GM18870 (cell line): Measurements from ENCODE around the gene RELL2.
"Not testable (repeated sequence)": the region's sequence is repeated elsewhere in the genome, so short reads cannot be mapped to it uniquely, and the experiment has no call there.

Experiments
- ATAC-seq: cut with Tn5 transposase; IDR thresholded peaks from one replicate; pipeline ENCODE4 v1.9.1; 2021; ENCODE audit warnings: moderate library complexity; ENCODE audit not compliant: unreplicated experiment

The RELL2 gene, protein sequence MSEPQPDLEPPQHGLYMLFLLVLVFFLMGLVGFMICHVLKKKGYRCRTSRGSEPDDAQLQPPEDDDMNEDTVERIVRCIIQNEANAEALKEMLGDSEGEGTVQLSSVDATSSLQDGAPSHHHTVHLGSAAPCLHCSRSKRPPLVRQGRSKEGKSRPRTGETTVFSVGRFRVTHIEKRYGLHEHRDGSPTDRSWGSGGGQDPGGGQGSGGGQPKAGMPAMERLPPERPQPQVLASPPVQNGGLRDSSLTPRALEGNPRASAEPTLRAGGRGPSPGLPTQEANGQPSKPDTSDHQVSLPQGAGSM

DNA sequence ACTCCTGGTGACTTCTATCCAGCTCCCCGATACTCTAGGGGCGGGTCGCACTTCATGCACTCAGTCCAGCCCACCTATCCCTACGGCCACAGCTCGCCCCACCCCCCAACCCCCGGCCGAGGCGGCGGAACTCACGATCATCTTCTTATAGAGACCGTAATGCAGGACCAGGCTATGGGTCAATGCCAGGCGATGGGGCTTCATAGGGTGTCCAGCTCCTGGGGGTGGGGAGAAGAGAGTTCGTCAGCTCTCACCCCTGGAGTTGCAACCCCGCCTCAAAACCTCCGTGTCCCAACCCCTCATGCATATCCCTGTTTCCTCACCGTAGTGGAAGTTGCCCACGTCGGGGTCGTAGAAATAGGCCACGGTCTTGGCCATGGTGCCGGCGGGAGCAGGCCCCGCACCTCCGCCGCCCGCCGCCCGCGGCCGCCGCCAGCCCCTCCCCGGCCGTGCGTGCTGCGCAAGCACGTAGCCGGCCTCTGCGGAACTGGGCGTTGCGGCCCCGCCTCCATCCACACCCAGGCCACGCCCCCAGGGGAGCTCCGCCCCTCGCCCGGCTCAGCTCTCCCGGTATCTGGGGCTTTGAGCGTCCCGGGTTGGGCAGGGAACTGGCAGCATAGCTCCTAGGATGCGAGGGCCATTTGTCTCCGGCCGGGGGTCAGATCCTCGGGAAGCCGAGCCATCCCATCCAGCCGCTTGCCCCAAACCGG, at the start of gene RELL2, which contains the start of gene HDAC3:
RELL2 (plus strand) TSS at position 585 of the 710 bp plus-strand sequence. CDS start 1,229 bp downstream, outside the sequence.
HDAC3 (minus strand) TSS at position 437 of the 710 bp plus-strand sequence; CDS start at position 378, 59 bp downstream.
- ATAC-seq = peak; percentile 27

- ATAC-seq = no peak
These were observed 46.7 kb upstream of the RELL2 start for GRCh38 chr5:141590127-141590526.

DNA sequence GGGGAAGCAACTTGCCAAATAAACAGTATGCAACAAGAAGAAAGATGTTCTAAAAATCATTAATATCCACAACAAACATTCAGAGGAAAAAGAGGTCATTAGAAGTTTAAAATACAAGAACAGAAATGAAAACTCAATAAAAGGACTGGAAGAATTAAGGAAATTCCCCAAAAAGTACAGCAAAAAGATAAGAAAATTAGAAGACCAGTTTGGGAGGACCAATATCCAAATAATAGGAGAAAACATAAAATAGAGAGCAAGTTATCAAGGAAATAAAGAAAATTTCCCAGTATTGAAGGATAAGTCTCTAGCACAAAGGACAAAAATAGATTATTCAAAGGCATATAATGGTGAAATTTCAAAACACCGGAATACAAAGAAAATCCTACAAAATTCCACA, 39.9 kb upstream of the RELL2 start:
- ATAC-seq = no peak

GRCh38 chr5:141597394-141597793, 39.4 kb upstream of the RELL2 start:
- ATAC-seq = no peak

DNA sequence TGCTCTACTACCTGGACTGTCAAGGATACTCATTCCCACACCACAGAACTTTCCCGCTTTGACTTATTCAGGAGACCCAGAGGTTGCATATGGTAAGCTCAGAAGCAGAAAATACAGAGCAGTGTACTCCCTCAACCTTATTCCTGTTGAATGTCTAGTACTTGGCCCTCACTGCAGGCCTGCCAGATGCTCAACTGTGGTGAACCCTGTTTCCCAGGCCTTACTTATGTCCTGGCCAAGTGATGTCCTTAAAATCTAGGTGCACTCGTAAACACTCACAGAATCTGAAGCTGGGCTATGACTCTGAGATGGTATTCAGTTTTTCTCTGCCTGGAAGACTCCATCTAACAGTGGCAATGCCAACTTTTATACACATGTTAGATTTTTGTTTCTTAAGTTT, 39.0 kb upstream of the RELL2 start:
- no peak for ATAC-seq

- ATAC-seq = no peak
These were observed 38.1 kb upstream of the RELL2 start for GRCh38 chr5:141598391-141599345.

DNA sequence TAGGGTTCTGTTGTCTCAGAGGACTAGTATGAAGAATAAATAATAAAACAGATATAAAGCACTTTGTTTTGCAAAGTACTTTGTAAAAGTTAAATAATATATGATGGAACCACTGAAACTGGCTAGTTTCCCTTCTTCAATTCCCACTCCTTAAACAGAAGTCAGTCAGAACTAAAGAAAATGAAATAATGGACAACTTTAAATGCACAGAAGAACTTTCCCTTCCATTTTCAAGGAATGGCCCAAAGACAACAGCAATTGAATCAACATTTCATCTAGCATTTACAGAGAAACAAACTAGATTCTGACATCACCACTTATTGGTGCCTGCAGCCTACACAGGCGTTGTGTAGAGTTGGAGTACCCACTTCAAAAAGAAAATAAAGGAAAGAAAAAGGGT, 34.2 kb upstream of the RELL2 start:
- ATAC-seq = no peak

DNA sequence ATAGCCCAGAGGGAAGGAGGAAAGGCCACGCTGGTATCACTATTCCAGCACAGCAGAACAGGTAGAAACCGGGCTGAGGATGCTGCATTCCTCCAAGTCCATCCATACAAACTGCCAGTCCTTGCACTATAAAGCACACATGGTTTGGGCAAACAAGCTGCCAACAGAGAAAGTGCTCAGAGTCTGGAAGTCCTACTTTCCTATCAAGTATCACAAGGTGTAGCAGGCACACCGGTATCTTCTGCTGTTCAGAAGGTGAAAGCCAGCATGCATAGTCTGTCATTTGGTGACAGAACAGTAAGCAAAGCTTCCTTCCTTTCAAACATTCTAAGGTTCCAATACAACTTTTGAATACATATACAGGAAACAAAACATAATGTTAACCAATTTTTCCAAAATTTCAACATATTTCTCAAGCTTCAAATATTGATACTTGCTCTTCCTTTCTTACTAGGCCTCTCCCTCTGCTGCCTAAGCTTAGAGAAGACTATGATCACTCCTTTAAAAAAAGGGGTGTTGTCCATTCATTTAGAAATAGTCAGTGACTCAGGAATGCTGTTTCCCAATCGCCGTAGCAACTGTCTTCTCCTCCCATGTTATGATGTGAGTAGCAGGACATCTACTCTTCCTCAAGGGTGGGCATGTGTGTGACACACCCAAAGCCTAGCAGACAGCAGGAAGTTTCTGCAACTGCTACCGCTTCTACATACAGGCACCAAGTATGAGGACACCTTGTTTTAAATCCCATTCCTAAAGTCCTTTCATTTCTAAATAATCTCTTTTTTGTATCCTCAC, 32.7 kb upstream of the RELL2 start:
- no peak for ATAC-seq

DNA sequence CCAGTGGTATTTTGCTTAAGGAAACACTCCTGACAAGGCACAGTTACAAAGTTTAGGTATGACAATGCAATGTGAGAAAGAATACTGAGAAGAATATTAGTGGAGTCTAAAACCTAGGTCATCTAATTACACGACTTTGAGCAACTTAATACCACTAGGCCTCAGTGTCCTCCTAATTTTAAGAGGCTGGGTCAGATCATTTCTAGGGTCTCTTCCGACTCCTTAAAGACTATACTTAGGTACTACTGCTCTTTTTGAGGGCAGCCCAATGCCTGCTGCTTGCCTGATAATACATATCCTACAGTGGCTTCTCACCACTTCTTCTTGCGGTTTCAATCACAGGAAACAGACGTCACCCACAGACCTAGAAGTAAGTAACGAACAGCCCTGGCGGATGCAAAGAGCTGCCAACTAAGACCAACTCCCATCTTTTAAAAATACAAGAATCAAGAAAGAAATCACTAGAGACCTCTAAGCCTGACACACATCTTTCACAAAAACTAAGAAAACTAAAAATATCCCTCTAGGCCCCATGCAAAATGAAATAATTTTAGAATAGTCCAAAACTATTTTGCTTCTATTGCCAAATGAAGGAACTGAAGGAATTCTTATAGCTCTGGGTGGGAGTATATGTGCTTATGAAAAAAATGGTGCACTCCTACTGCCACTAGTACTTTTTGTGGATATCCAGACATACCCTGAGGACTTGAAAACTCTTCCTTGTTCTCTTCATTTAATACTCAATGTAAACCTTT, 31.1 kb upstream of the RELL2 start:
- peak; percentile 91 for ATAC-seq

DNA sequence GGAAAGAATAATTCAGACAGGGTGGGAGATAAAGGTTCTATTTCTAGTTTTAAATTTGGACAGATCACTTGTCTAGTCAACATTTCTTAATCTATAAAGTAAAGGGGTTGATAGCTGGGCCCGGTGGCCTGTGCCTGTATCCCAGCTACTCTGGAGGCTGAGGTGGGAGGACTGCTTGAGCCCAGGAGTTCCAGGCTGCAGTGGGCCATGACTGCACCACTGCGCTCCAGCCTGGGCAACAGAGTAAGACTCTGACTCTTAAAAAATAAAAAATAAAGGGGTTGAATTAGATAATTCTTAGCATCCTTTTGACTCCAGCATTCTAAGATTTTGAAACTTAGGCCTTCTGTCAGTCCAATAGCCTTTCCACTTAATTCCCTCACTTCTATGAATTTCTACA, 28.8 kb upstream of the RELL2 start:
- ATAC-seq = no peak

DNA sequence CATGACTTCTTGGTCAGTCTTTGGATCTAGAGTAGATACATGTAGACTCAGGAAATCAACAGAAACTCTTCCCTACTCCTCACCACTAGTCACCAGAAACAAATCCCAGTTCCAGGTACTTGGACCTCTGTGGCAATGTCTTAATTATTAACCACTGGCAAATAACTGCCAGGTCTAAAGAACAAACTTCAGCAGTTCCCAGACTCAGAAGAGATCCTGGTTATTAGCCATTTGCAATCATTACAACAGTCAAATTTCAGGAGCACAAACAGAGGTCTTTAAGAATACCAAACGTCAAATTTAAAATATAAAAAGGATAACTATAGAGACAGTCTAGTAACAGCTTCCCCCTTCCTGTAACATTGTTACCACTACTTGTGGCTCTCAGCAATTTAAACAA, 28.2 kb upstream of the RELL2 start:
- no peak for ATAC-seq

- ATAC-seq = no peak
These were observed 27.8 kb upstream of the RELL2 start for GRCh38 chr5:141609044-141609443.

- not testable (repeated sequence) for ATAC-seq
These were observed 26.9 kb upstream of the RELL2 start for GRCh38 chr5:141609921-141610320.

- ATAC-seq = no peak
These were observed 25.5 kb upstream of the RELL2 start for GRCh38 chr5:141611289-141611688.

- no peak for ATAC-seq
These were observed 23.5 kb upstream of the RELL2 start for GRCh38 chr5:141613344-141613743.

DNA sequence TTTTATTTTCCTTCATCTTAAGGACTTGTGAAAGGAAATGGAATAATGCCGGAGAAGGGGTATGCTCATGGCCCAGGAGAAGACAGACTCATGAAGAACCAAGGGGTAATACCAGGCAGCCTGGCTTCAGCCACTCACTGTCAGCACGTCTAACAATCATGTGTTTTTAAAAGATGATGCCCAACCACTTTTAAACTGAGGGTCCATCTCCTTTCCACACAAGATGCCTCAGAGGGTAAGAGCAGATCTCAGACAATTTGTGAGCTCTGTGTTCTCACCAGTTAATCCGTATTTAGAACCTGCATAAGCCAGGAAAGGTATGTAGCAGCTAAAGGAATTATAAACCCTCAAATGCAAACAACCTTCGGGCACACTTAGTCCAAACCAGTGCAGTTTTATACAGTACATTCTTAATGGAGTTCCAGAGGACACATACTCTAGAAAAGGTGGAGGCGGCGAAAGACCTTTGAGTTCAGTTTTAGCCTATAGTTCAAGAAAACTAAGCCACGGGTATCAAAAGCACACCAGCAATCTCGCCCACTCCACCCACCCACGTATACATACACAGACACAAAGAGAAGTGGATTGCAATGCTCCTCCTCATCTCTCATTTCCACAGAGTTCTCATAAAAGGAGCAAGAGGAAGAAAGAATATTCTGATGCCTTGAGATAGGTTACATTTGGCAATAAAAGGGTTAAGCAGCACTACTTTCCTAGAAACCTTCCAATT, 20.6 kb upstream of the RELL2 start:
- ATAC-seq = no peak

DNA sequence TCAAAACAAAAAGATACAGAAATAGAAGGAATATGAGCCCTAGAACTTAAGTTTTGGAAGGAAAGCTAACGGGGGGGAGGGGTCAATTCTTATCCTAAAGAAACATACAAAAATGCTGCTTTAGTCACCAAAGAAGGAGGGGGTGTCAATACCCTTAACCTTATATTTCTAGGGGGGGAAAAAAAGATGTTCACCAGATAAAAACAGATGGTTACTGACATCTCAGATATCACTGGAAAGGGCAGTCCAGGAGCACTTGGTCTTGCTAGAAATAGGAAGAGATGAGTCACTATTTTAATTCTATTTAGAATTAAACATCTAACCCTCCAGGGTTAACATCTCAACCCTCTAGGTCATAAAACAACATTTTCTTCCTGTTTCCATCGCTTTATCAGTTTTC, 19.7 kb upstream of the RELL2 start:
- no peak for ATAC-seq

DNA sequence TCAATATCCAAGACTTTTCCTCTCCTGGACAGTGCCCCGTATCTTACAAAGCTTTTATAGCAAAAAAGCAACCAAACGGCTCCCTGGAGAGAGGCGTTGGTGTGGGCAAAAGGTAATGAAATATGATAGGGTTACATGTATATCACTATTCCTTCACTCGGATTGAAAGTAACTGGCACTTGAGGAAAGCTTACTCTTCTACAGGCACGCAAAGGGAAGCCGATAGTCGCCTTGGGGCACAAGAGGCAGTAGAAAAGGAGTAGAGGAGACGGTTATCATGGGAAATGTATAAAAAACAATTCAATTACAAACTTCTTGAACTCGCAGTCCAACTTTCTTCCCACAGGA, 19.1 kb upstream of the RELL2 start:
- no peak for ATAC-seq
